Breast epithelium (tissue), 3 donors: ENCODE data around the gene TFF2.

ENCODE experiments used
- CTCF ChIP-seq, 3 donors: fragments of 450-650 bp; IDR thresholded peaks; one replicate each; pipeline ENCODE4 v1.5.1; 2016 to 2017; ENCODE audit warnings: antibody characterized with exemption in 3 of 3, mild to moderate bottlenecking in 3 of 3, moderate library complexity in 3 of 3
- POLR2AphosphoS5 ChIP-seq, 3 donors: sonication (generic); formaldehyde crosslinking; IDR thresholded peaks; one replicate each; pipeline ENCODE4 v1.6.1; 2017; ENCODE audit warnings: antibody characterized with exemption in 3 of 3

- no peak for TF ChIP-seq CTCF (IDR thresholded peaks at IDR 0.05)
- TF ChIP-seq POLR2AphosphoS5 (IDR thresholded peaks at IDR 0.05) = no peak
Measured at GRCh38 chr21:42343101-42343500, 7.7 kb downstream of the TFF2 start.
